HK-2 (cell line): ENCODE data around the gene DDX27.
"Not testable (repeated sequence)": the region's sequence is repeated elsewhere in the genome, so short reads cannot be mapped to it uniquely, and the experiment has no call there.

Experiments used
- DNase-seq: peaks from one replicate; pipeline ENCODE4 v3.0.0-alpha.2; 2018; ENCODE audit not compliant: unreplicated experiment

DDX27 gene, protein sequence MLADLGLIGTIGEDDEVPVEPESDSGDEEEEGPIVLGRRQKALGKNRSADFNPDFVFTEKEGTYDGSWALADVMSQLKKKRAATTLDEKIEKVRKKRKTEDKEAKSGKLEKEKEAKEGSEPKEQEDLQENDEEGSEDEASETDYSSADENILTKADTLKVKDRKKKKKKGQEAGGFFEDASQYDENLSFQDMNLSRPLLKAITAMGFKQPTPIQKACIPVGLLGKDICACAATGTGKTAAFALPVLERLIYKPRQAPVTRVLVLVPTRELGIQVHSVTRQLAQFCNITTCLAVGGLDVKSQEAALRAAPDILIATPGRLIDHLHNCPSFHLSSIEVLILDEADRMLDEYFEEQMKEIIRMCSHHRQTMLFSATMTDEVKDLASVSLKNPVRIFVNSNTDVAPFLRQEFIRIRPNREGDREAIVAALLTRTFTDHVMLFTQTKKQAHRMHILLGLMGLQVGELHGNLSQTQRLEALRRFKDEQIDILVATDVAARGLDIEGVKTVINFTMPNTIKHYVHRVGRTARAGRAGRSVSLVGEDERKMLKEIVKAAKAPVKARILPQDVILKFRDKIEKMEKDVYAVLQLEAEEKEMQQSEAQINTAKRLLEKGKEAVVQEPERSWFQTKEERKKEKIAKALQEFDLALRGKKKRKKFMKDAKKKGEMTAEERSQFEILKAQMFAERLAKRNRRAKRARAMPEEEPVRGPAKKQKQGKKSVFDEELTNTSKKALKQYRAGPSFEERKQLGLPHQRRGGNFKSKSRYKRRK

GRCh38 chr20:49219091-49219923 is at the start of gene DDX27:
Gene DDX27 (plus strand): TSS chr20:49219416. CDS start chr20:49219449, 33 bp downstream.
- peak; percentile 99 for DNase-seq

DNA sequence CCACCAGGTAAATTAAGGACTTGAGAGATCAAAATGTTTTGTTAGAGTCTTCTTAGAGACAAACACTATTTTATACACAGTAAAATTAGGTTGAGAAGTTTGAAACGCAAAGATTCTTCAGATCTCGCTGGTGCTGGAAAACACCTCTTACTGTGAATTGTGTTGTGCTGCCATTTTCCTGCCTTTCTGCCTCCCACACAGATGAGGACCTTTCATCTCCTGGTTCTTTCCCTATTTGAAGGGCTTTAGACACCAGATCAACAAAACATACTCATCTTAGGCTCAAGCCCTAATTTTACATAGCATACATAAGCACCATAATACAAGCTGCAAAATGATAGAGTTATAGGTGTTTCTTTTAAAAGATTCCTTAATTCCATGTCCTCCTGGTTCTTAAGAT is 49.7 kb upstream of the DDX27 start:
- no peak for DNase-seq

- DNase-seq: no peak
Observed at GRCh38 chr20:49170714-49171113, 48.5 kb upstream of the DDX27 start.

GRCh38 chr20:49171909-49172308 is 47.3 kb upstream of the DDX27 start:
- no peak for DNase-seq

DNA sequence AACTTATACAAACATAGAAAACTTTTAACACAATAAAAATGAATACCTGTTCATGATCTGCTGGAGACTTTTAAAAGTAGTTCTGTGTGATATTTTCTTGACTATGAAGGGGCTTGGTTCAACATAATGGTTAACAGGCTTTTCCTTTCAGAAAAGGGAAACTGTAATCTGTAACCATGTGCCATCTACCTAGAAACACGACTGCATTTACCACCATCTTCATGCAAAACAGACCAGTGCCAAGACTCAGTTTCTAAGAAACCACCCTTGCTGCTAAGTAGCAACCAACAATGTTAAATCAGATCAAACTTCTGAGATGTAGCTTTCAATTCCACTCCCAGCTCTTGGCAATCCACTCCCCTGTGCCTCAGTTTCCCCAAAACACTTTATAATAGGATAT is 46.8 kb upstream of the DDX27 start:
- DNase-seq: no peak

DNA sequence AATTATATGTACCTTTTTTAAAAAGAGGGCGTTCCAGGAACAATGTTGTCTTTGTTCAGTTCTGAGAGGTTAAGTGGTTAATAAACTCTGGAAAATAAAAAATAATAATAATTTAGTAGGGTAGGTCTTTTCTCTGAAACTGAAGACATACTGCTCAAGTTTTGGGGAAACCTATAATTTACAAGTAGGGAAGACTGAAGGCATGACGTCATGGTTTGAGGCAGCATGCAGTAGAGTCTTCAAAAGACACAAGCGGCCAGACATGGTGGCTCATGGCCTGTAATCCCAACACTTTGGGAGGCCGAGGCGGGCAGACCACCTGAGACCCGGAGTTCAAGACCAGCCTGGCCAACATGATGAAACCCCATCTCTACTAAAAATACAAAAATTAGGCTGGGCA is 45.0 kb upstream of the DDX27 start:
- DNase-seq: no peak

DNA sequence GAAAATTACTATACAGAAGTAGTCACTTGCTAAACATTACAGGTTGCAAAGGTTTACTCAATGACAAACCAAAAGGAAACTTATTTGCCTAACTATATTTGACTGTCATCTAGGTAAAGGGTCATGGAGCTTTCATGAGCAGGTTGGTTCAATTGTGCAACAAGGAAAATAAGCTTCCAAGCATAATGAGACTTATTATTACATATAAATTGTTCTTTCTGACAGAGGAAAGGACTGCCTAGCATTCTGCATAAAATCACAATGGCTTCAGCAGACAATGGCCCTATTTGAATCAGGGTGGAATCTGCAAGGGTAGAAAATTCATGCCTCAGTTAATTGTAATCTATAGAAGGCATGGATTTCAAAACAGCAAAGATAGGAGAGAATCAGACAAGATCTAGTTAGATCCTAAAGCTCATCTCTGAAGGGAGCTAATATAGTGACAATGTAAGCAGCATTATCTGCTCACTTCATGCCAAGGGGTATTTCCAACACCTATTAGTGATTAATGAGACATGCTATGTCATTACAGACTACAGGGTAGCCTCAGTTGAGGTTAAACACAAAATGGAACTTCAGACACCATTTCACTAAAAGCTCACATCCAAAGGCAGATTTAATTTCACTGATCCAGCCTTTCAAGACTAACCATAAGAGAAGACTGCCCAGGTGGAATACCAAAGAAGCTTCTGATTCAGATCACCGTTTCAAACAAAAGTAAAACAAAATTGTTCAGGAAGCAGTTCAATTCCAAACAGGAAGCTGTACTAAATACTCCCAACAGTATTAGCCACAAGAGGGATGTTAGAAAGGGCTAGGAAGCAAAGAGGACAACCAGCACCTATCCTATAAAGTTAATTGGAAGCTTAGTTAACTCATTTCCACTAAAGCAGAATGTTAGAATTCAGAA is 39.6 kb upstream of the DDX27 start:
- no peak for DNase-seq

GRCh38 chr20:49181265-49181877 is 37.8 kb upstream of the DDX27 start:
- no peak for DNase-seq

GRCh38 chr20:49183444-49183843 is 35.8 kb upstream of the DDX27 start:
- DNase-seq: no peak

DNA sequence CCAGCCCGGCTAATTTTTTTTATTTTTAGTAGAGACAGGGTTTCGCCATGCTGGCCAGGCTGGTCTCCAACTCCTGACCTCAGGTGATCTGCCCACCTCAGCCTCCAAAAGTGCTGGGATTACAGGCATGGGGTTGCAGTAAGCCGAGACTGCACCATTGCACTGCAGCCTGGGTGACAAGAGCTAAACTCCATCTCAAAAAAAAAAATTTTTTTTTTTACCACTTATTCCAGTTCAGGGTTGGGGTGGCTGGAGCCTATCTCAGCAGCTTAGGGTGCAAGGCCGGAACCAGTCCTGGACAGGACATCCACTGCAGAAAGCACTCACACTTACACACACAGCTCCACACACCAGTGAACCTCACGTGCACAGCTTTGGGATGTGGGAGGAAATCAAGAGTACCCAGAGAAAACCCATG is 35.1 kb upstream of the DDX27 start:
- DNase-seq: not testable (repeated sequence)

GRCh38 chr20:49184691-49185070 is 34.5 kb upstream of the DDX27 start:
- DNase-seq: no peak

GRCh38 chr20:49185071-49185761 is 34.0 kb upstream of the DDX27 start:
- no peak for DNase-seq

DNA sequence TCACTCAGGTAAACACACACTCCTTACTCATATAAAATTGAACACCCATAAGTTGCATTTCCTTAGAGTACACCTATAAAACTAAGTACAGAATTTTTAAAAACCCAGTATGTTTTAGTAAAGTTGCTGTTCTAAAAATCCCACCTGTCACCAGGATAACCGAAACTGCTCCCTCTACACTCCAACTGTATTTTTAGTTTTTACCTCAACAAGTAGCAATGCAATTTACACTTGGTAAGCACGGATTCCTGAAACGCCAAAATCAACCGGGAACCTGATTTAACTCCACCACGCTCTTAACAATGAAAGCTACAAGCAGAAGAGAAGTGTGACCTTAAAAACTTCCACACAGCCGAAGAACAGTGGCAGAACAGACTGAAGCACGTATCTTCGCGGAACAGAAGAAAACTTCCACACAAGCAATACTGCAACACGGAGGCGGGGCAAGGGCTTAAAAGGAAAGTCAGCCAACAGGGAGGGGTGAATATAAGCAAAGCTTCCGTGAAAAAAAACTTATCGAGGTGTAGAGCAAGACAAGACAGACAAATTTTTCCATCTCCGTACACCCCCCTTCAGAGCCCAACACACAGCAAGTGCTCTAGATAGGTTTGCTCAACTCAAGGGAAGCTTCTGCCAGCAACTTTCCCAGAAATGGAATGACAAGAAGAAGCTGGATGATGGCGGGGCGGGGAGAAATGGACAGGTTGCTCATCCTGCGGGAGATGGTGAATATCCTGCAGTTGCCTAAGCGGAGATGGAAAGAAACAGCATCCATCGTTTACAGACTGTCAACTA is 32.5 kb upstream of the DDX27 start:
- peak; percentile 48 for DNase-seq

- DNase-seq: peak; percentile 31
Observed at GRCh38 chr20:49187330-49187850, 31.8 kb upstream of the DDX27 start.

GRCh38 chr20:49187851-49188641 is 31.2 kb upstream of the DDX27 start, which contains the start of gene STAU1:
Gene STAU1 (minus strand): TSS chr20:49188334. CDS start chr20:49166201, 22,133 bp downstream.
- peak; percentile 98 for DNase-seq

GRCh38 chr20:49192944-49193518 is 26.2 kb upstream of the DDX27 start:
- DNase-seq: not testable (repeated sequence)

DNA sequence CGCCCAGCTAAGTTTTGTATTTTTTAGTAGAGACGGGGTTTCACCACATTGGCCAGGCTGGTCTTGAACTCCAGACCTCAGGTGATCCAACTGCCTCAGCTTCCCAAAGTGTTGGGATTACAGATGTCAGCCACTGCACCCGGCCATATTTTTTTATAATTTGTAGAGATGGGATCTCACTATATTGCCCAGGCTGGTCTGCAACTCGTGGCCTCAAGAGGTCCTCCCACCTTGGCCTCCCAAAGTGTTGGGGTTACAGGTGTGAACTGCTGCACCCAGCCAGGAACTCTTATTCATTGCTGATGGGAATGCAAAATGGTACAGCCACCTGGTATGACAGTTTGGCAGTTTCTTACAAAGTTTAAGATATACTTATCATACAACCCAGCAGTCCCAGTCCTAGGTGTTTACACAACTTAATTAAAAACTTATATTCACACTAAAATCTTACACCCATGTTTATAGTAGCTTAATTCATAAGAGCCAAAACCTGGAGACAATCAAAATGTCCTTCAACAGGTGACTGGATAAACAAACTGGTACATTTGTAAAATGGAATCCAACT is 19.4 kb upstream of the DDX27 start:
- no peak for DNase-seq
